ENCODE results near the gene APOL1.
"Not testable (repeated sequence)": the region's sequence is repeated elsewhere in the genome, so short reads cannot be mapped to it uniquely, and the experiment has no call there.

Gene APOL1

GRCh38 chr22:36252754-36253522 lies at the start of gene APOL1:
APOL1 (plus strand) TSS chr22:36253133; CDS start chr22:36254956, 1,823 bp downstream.
- peak; percentile 76 for FAIRE-seq

- FAIRE-seq = not testable (repeated sequence)
Observed at GRCh38 chr22:36203441-36203840, 49.5 kb upstream of the APOL1 start.

- no peak for FAIRE-seq
Observed at GRCh38 chr22:36204001-36204631, 48.8 kb upstream of the APOL1 start.

GRCh38 chr22:36204632-36205015 lies 48.3 kb upstream of the APOL1 start:
- FAIRE-seq = no peak

GRCh38 chr22:36205573-36205972 lies 47.4 kb upstream of the APOL1 start:
- FAIRE-seq = not testable (repeated sequence)

GRCh38 chr22:36206255-36206654 lies 46.7 kb upstream of the APOL1 start:
- no peak for FAIRE-seq

GRCh38 chr22:36208162-36208765 lies 44.7 kb upstream of the APOL1 start:
- no peak for FAIRE-seq

GRCh38 chr22:36208914-36209313 lies 44.0 kb upstream of the APOL1 start:
- FAIRE-seq = no peak

GRCh38 chr22:36209488-36209908 lies 43.4 kb upstream of the APOL1 start:
- not testable (repeated sequence) for FAIRE-seq

- no peak for FAIRE-seq
Observed at GRCh38 chr22:36210224-36210623, 42.7 kb upstream of the APOL1 start.

GRCh38 chr22:36211237-36211861 lies 41.6 kb upstream of the APOL1 start:
- no peak for FAIRE-seq

- FAIRE-seq = no peak
Observed at GRCh38 chr22:36212901-36213300, 40.0 kb upstream of the APOL1 start.

- no peak for FAIRE-seq
Observed at GRCh38 chr22:36213586-36213985, 39.3 kb upstream of the APOL1 start.

GRCh38 chr22:36215981-36216380 lies 37.0 kb upstream of the APOL1 start:
- FAIRE-seq = no peak

GRCh38 chr22:36218648-36219193 lies 34.2 kb upstream of the APOL1 start:
- FAIRE-seq = no peak

- no peak for FAIRE-seq
Observed at GRCh38 chr22:36220451-36220921, 32.4 kb upstream of the APOL1 start.

GRCh38 chr22:36221799-36222751 lies 30.9 kb upstream of the APOL1 start:
- FAIRE-seq = no peak

- no peak for FAIRE-seq
Observed at GRCh38 chr22:36222887-36223450, 30.0 kb upstream of the APOL1 start.

- FAIRE-seq = no peak
Observed at GRCh38 chr22:36223504-36223903, 29.4 kb upstream of the APOL1 start.

- FAIRE-seq = no peak
Observed at GRCh38 chr22:36224245-36224644, 28.7 kb upstream of the APOL1 start.

- no peak for FAIRE-seq
Observed at GRCh38 chr22:36225333-36225922, 27.5 kb upstream of the APOL1 start.
